GM12873 (cell line): ENCODE measurements around the gene FRA10AC1.

Source experiments
- CTCF ChIP-seq: IDR thresholded peaks from 2 replicates; pipeline ENCODE4 v1.5.1; 2012; ENCODE audit warnings: low read depth, mild to moderate bottlenecking, moderate library complexity, low read length, control low read depth; ENCODE audit not compliant: insufficient read depth; ENCODE audit errors: missing control alignments

Gene FRA10AC1

GRCh38 chr10:93630625-93631557 is 71.5 kb downstream of the FRA10AC1 start:
- TF ChIP-seq CTCF: no peak

- TF ChIP-seq CTCF: no peak
Observed at GRCh38 chr10:93629647-93630305, 72.6 kb downstream of the FRA10AC1 start.

GRCh38 chr10:93628858-93629257 is 73.5 kb downstream of the FRA10AC1 start:
- TF ChIP-seq CTCF: no peak

- no peak for TF ChIP-seq CTCF
Observed at GRCh38 chr10:93622942-93623341, 79.5 kb downstream of the FRA10AC1 start.

GRCh38 chr10:93620925-93621324 is 81.5 kb downstream of the FRA10AC1 start:
- TF ChIP-seq CTCF: no peak
